Measurements from ENCODE around the gene CRYGA. TPM values are rescaled to one million over a fixed set of nuclear protein-coding genes. Genes with fewer than 3 reads are reported as not detected.
A peak's percentile ranks its signal among the peaks of the same experiment; 100 is the strongest.

CRYGA gene
- polyA plus RNA-seq, 1 of the 3 experiments (the other 2 are of a cell fraction), result not detected

DNA sequence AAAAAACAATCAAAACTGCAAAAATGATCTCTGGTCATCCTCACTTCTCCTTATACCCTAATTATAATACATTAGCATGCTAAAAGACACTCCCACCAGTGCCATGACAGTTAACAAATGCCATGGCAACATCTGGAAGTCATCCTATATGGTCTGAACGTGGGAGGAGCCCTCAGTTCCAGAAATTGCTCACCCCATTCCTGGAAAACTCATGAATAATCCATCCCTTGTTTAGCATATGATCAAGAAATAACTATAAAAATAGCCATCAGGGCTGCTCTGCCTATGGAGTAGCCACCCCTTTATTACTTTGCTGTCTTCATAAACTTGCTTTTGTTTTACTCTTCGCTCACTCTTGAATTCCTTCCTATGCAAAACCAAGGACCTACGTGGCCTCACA is 32.1 kb upstream of the CRYGA start:
- DNase-seq, result no peak
- no peak overlapping the region for H3K4me3 ChIP-seq (ENCODE audit: low read depth in 2 of 2, low read length in 1 of 2)
- H3K9me3 ChIP-seq, result no peaks in the 10 kb centered on the region

DNA sequence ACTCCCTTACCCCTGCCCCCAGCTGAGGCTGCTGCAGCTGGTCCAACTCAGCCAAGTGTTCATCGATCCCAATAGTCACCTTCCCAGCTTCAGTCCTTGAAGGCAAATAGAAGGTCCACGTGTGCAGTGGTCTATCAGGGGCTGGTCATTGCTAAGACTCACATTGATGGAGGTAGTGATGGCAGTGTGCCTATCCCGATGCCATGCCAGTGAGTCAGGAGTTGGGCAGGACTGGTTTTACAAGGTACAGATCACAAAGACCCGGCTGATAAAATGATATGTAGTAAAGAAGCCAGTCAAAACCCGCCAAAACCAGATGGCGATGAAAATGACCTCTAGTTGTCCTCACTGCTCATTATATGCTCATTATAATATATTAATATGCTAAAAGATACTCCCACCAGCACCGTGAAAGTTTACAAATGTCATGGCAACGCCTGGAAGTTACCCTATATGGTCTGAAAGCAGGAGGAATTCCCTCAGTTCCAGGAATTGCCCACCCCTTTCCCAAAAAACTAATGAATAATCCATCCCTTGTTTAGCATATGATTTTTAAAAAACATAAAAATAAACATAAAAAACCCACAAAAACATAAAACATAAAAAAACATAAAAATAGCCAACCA is 29.3 kb upstream of the CRYGA start:
- no peak overlapping the region for H3K27ac ChIP-seq (ENCODE audit: low read depth in 2 of 2, low read length in 1 of 2)
- no peaks in the 10 kb centered on the region for H3K27me3 ChIP-seq (ENCODE audit: insufficient read depth)
- no peaks in the 10 kb centered on the region for H3K9me3 ChIP-seq
- no peak overlapping the region for H3K4me3 ChIP-seq (ENCODE audit: low read depth in 2 of 2, low read length in 1 of 2)
- H3K9me2 ChIP-seq, result no peaks in the 10 kb centered on the region
- no peaks in the 10 kb centered on the region for H3F3A ChIP-seq (replicated peaks; ENCODE audit: insufficient read depth)
- no peaks in the 10 kb centered on the region for H3K79me2 ChIP-seq (ENCODE audit: insufficient read depth)
- H3K9ac ChIP-seq, result no peak overlapping the region
- H3K4me1 ChIP-seq (ENCODE audit: control insufficient read depth in 1 of 2, insufficient read depth in 2 of 2, low read depth in 1 of 2, low read length in 1 of 2), result no peaks in the 10 kb centered on the region
- 0 out of 2 replicates have a peak overlapping the region, but pooled peaks have one; percentile 51 for H2AFZ ChIP-seq (ENCODE audit: low read depth)
- ChIA-PET POLR2A (no interaction called here), CTCF (interaction anchor here (2.0 kb wide), 1 partner anchor 61 kb away, joined by 7 read pairs; no protein-coding TSS in a partner anchor)
- no peaks in the 10 kb centered on the region for H3K36me3 ChIP-seq (replicated peaks in 1 of 2; ENCODE audit: control insufficient read depth in 1 of 2, insufficient read depth in 2 of 2, low read length in 1 of 2)
- WGBS (ENCODE audit: low lambda C conversion rate), result 74% methylated on average over 8 of the region's 8 CpGs
- H3K4me2 ChIP-seq, result no peak overlapping the region; the same call in 1 of the 2 replicates
- no peak for DNase-seq
- H4K20me1 ChIP-seq (ENCODE audit: insufficient read depth), result no peaks in the 10 kb centered on the region
- TF ChIP-seq TAF1 (IDR thresholded peaks at IDR 0.05; ENCODE audit: borderline replicate concordance, low read depth, low read length) (no peak), TCF12 (IDR thresholded peaks at IDR 0.05) (no peak), NFIC (IDR thresholded peaks at IDR 0.05; ENCODE audit: borderline replicate concordance) (no peak), RFX5 (IDR thresholded peaks at IDR 0.05; ENCODE audit: low read length) (no peak), RAD21 (IDR thresholded peaks at IDR 0.05; ENCODE audit: low read length) (no peak), NRF1 (IDR thresholded peaks at IDR 0.05; ENCODE audit: low read depth, low read length) (no peak), GABPA (IDR thresholded peaks at IDR 0.05; ENCODE audit: low read depth) (no peak), EZH2phosphoT487 (IDR thresholded peaks at IDR 0.05; ENCODE audit: borderline replicate concordance, low read depth) (no peak), EP300 (IDR thresholded peaks at IDR 0.05; ENCODE audit: borderline replicate concordance in 1 of 2, low read depth in 1 of 2, low read length in 1 of 2) (no peak)
- TF ChIP-seq, protein P1, sequence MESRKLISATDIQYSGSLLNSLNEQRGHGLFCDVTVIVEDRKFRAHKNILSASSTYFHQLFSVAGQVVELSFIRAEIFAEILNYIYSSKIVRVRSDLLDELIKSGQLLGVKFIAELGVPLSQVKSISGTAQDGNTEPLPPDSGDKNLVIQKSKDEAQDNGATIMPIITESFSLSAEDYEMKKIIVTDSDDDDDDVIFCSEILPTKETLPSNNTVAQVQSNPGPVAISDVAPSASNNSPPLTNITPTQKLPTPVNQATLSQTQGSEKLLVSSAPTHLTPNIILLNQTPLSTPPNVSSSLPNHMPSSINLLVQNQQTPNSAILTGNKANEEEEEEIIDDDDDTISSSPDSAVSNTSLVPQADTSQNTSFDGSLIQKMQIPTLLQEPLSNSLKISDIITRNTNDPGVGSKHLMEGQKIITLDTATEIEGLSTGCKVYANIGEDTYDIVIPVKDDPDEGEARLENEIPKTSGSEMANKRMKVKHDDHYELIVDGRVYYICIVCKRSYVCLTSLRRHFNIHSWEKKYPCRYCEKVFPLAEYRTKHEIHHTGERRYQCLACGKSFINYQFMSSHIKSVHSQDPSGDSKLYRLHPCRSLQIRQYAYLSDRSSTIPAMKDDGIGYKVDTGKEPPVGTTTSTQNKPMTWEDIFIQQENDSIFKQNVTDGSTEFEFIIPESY (IDR thresholded peaks at IDR 0.05; ENCODE audit: borderline replicate concordance, low read depth), result no peak
- TF ChIP-seq, protein P2, sequence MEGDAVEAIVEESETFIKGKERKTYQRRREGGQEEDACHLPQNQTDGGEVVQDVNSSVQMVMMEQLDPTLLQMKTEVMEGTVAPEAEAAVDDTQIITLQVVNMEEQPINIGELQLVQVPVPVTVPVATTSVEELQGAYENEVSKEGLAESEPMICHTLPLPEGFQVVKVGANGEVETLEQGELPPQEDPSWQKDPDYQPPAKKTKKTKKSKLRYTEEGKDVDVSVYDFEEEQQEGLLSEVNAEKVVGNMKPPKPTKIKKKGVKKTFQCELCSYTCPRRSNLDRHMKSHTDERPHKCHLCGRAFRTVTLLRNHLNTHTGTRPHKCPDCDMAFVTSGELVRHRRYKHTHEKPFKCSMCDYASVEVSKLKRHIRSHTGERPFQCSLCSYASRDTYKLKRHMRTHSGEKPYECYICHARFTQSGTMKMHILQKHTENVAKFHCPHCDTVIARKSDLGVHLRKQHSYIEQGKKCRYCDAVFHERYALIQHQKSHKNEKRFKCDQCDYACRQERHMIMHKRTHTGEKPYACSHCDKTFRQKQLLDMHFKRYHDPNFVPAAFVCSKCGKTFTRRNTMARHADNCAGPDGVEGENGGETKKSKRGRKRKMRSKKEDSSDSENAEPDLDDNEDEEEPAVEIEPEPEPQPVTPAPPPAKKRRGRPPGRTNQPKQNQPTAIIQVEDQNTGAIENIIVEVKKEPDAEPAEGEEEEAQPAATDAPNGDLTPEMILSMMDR (IDR thresholded peaks at IDR 0.05), result no peak
- TF ChIP-seq, protein P3, sequence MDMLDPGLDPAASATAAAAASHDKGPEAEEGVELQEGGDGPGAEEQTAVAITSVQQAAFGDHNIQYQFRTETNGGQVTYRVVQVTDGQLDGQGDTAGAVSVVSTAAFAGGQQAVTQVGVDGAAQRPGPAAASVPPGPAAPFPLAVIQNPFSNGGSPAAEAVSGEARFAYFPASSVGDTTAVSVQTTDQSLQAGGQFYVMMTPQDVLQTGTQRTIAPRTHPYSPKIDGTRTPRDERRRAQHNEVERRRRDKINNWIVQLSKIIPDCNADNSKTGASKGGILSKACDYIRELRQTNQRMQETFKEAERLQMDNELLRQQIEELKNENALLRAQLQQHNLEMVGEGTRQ (IDR thresholded peaks at IDR 0.05; ENCODE audit: borderline replicate concordance, low read depth, low read length), result no peak

More for the DNA sequence above, 32.1 kb upstream of the CRYGA start:
- ChIA-PET POLR2A (interaction anchor here (0.5 kb wide), 1 partner anchor 1940 kb away, joined by 4 read pairs; no protein-coding TSS in a partner anchor), CTCF (no interaction called here)
- Histone ChIP-seq H3F3A (replicated peaks; ENCODE audit: insufficient read depth) (no peaks in the 10 kb centered on the region), H3K9me2 (no peaks in the 10 kb centered on the region), H3K36me3 (replicated peaks in 1 of 2; ENCODE audit: control insufficient read depth in 1 of 2, insufficient read depth in 2 of 2, low read length in 1 of 2) (no peaks in the 10 kb centered on the region), H3K4me1 (ENCODE audit: control insufficient read depth in 1 of 2, insufficient read depth in 2 of 2, low read depth in 1 of 2, low read length in 1 of 2) (no peaks in the 10 kb centered on the region), H3K27me3 (ENCODE audit: insufficient read depth) (no peaks in the 10 kb centered on the region; the same call in 1 of the 2 replicates), H2AFZ (ENCODE audit: low read depth) (no peak overlapping the region), H3K27ac (ENCODE audit: low read depth in 2 of 2, low read length in 1 of 2) (no peak overlapping the region), H4K20me1 (ENCODE audit: insufficient read depth) (no peaks in the 10 kb centered on the region), H3K9ac (no peak overlapping the region), H3K79me2 (ENCODE audit: insufficient read depth) (no peaks in the 10 kb centered on the region), H3K4me2 (no peak overlapping the region)
- TF ChIP-seq RFX5 (IDR thresholded peaks at IDR 0.05; ENCODE audit: low read length) (no peak), GABPA (IDR thresholded peaks at IDR 0.05; ENCODE audit: low read depth) (no peak), FOSL2 (IDR thresholded peaks at IDR 0.05; ENCODE audit: borderline replicate concordance, low read depth) (no peak), CHD2 (IDR thresholded peaks at IDR 0.05; ENCODE audit: low read length, partially characterized antibody) (no peak), EZH2phosphoT487 (IDR thresholded peaks at IDR 0.05; ENCODE audit: borderline replicate concordance, low read depth) (no peak), YY1 (IDR thresholded peaks at IDR 0.05; ENCODE audit: low read depth) (no peak)
- TF ChIP-seq, protein P4, sequence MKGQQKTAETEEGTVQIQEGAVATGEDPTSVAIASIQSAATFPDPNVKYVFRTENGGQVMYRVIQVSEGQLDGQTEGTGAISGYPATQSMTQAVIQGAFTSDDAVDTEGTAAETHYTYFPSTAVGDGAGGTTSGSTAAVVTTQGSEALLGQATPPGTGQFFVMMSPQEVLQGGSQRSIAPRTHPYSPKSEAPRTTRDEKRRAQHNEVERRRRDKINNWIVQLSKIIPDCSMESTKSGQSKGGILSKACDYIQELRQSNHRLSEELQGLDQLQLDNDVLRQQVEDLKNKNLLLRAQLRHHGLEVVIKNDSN (IDR thresholded peaks at IDR 0.05; ENCODE audit: borderline replicate concordance, low read depth), result no peak
- TF ChIP-seq, protein P1 (IDR thresholded peaks at IDR 0.05; ENCODE audit: borderline replicate concordance, low read depth), result no peak
- 63% methylated on average over 3 of the region's 3 CpGs for WGBS (ENCODE audit: low lambda C conversion rate)
